ENCODE measurements around the gene MXD4. TPM values are rescaled to one million over a fixed set of nuclear protein-coding genes. Genes with fewer than 3 reads are reported as not detected.

The MXD4 gene
- total RNA-seq, 4 donors from 2014 or later = 33.3 to 62.6 (median 47.6) TPM

DNA sequence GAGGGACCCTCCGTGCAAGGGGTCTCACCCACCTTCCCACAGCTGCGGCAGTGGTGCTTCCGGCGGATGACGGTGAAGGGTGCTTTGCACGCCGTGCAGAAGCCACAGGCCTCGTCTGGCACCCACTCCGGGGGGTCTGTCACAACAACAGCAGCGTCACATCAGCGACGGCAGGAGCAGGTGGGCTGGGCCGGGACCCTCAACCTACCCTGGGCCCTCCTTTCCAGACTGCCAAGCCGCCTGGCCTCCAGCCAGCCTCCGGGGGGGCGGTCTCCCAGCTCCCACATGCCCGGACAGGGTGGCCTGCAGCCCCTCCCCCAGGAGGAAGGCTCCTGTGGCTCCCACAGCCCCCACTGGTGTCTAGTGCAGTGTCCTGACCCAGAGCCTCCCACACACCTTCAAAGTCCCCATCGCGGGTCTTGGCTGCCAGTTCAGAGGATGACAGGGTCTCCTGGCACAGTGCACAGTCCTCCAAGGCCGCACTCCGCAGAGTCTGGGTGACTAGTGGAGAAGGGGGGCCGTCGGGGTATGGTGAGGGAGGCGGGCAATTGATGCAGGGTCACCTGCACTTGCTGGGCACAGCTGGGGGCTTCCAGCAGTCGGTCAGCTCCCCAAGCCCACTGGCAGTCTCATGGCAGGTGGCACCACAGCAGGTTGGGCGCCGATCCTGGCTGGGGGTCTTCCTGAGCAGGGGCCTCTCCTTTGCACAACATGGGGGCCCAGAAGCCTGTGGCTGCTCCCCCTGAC lies 9.5 kb upstream of the MXD4 start:
- intact Hi-C loops (cut with DNase I; ENCODE audit: low total_unique reads) = no loop called here
- 89 to 93% methylated on average over 24 to 25 of the region's 27 CpGs for WGBS, 2 donors
- TF ChIP-seq, protein P1, sequence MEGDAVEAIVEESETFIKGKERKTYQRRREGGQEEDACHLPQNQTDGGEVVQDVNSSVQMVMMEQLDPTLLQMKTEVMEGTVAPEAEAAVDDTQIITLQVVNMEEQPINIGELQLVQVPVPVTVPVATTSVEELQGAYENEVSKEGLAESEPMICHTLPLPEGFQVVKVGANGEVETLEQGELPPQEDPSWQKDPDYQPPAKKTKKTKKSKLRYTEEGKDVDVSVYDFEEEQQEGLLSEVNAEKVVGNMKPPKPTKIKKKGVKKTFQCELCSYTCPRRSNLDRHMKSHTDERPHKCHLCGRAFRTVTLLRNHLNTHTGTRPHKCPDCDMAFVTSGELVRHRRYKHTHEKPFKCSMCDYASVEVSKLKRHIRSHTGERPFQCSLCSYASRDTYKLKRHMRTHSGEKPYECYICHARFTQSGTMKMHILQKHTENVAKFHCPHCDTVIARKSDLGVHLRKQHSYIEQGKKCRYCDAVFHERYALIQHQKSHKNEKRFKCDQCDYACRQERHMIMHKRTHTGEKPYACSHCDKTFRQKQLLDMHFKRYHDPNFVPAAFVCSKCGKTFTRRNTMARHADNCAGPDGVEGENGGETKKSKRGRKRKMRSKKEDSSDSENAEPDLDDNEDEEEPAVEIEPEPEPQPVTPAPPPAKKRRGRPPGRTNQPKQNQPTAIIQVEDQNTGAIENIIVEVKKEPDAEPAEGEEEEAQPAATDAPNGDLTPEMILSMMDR (IDR thresholded peaks at IDR 0.05) = no peak
- no peak for DNase-seq (ENCODE audit: low spot score in 2 of 2)
- H3K4me3 ChIP-seq (ENCODE audit: low read depth, poor library complexity, severe bottlenecking) = no peak overlapping the region

DNA sequence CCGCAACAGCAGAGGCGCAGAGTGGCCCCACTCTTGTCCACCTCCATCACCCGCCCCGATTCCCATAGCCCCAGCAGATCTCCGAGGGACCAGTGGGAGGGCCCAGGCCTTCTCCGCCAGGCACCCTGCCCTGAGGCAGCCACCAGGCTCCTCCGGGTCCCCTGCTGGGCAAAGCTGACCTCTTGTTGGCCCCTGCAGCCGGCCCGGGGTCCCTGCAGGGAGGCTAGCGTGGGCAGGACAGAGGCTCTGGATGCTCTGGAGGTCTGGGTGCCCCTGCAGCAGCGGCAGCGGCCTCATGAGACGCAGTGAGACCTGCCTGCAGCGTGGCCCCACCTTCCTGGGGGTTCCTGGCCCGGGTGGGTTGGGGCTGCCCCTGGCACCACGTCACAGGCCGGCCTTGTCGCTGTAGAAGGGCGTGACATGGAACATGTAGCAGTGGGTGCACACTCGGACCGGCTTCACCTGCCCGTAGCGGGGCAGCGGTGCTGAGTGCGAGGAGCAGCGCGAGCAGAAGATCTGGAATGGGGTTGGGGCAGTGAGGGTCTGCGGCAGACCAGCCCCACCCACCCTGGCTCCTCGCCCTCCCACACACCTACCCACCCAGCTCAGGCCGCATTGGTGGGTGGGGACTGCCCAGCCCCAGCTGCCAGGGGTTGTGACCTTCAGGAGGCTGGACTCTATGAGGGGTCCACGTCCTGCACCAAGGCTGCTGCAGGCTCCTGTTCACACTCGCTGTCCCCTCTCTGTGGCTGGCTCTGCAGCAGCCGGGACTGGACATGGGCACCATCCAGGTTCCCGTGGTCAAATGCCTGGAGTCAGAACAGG lies 8.6 kb upstream of the MXD4 start:
- intact Hi-C loops (cut with DNase I; ENCODE audit: low total_unique reads) = no loop called here
- TF ChIP-seq, protein P1 (IDR thresholded peaks at IDR 0.05) = no peak
- no peak for TF ChIP-seq POLR2A (IDR thresholded peaks at IDR 0.05)

DNA sequence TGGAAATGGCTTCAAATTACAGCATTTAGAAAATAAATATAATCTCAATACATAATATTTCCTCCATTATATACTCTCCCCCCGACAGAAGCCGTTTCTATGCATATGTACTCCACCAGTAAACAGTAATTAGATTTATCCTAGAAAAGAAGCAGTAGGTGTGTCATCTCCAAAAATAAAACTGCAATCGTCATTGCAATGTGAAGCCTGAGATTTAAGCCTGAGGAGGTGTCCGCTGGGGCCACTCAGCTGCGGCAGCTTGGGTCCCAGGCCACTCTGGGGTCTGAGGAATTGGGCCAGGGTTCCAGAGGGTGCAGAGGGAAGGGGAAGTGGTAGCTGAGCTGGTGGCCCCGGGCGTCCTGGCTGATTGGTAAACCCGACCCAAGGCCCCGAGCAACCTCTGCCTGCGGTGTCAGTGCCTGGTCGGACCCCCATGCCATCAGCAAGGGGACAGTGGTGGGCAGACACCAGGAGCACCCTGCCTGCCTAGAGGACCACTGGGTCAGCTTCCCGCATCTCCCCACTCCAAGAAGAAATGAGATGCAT lies 7.8 kb upstream of the MXD4 start:
- no peak for TF ChIP-seq POLR2A (IDR thresholded peaks at IDR 0.05)
- TF ChIP-seq, protein P1 (IDR thresholded peaks at IDR 0.05) = no peak
- 87 to 88% methylated on average over 12 of the region's 12 CpGs for WGBS, 2 donors
- H3K4me3 ChIP-seq (ENCODE audit: low read depth, poor library complexity, severe bottlenecking) = no peak overlapping the region
- intact Hi-C loops (cut with DNase I; ENCODE audit: low total_unique reads) = no loop called here
- no peak for DNase-seq (ENCODE audit: low spot score in 2 of 2)

More for the DNA sequence above, 8.6 kb upstream of the MXD4 start:
- DNase-seq (ENCODE audit: low spot score in 2 of 2) = no peak
- 90 to 95% methylated on average over 18 to 29 of the region's 34 CpGs for WGBS, 2 donors
- H3K4me3 ChIP-seq (ENCODE audit: low read depth, poor library complexity, severe bottlenecking) = no peak overlapping the region

DNA sequence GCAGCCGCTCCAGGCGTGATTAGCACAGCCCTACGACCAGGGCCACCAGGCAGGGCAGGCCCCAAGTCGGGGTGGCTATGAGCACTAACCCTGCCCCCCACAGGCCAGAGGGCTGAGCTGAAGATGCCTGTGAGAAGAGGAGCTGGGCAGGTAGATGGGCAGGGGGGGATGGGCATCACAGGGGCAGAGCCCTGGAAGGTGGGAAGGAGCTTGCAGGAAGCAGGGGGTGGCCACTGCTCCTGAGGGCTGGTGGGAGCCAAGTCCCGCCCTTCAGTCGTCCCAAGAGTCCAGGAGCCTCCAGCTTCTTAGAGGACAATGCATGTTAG lies 7.3 kb upstream of the MXD4 start:
- DNase-seq (ENCODE audit: low spot score in 2 of 2) = no peak
- H3K4me3 ChIP-seq (ENCODE audit: low read depth, poor library complexity, severe bottlenecking) = no peak overlapping the region
- WGBS, 2 donors = 69 to 87% methylated on average over 4 to 6 of the region's 6 CpGs
- intact Hi-C loops (cut with DNase I; ENCODE audit: low total_unique reads) = no loop called here
- TF ChIP-seq, protein P1 (IDR thresholded peaks at IDR 0.05) = no peak
- no peak for TF ChIP-seq POLR2A (IDR thresholded peaks at IDR 0.05)

DNA sequence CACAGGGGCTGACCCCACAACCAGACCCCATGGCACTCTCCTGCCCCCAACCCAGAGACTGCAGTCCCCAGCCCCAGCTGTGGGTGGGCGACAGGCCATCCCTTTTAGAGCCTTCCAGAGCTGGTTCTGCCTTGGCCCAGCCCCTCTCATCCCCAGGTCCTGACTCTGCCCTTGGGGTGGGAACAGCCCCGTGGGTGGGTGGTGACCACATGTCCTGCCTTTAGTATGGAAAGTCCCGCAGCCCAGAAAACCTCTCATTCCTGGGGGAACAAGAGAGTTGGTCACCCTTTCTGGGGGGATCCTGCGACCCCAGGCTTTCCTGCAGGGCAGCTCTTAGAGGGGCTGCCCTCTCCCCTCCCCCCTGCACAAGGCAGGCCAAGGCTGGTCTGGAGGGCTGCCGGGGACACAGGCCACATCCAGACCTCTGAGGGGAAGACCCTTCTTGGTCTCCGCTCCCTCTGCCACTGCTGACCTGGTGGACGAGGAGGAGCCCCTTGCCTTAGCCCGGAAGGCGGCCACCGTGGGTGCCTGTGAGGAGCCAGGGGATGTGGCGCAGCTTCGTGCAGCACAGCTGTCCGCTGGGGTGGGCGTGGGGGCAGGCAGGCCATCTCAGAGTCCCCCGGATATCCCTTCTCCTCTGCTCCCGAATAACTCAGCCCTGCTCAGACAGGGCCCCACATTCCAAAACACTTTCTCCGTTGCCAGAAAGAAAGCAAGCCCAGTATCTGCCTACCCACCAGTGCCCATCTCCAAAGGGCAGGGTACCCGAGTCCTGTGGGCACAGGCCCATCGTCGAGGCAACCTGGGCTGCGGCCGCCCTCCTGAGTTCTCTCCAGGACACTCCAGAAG lies 6.7 kb upstream of the MXD4 start:
- intact Hi-C loops (cut with DNase I; ENCODE audit: low total_unique reads) = no loop called here
- WGBS, 2 donors = 81 to 84% methylated on average over 15 to 19 of the region's 22 CpGs
- DNase-seq (ENCODE audit: low spot score in 2 of 2) = no peak
- TF ChIP-seq, protein P1 (IDR thresholded peaks at IDR 0.05) = no peak
- no peak for TF ChIP-seq POLR2A (IDR thresholded peaks at IDR 0.05)
- H3K4me3 ChIP-seq (ENCODE audit: low read depth, poor library complexity, severe bottlenecking) = no peak overlapping the region
